NB4 (cell line): ENCODE measurements around the gene SP140.

Experiments used
- DNase-seq: peaks from one replicate; pipeline ENCODE4 v3.0.0; 2010; ENCODE audit warnings: low read depth
- H3K4me3 ChIP-seq: one replicate; pipeline ENCODE4 v1.5.1; 2011; ENCODE audit warnings: mild to moderate bottlenecking, low read depth, low read length, moderate library complexity
- MYC ChIP-seq: IDR thresholded peaks from 2 replicates; pipeline ENCODE4 v1.6.1; 2011; ENCODE audit warnings: low read depth, low read length
- POLR2A ChIP-seq: IDR thresholded peaks from 2 replicates; pipeline ENCODE4 v1.6.1; 2011; ENCODE audit warnings: mild to moderate bottlenecking; ENCODE audit not compliant: insufficient read length; ENCODE audit errors: extremely low read depth
- TF ChIP-seq, protein P1 (sequence below): IDR thresholded peaks from one replicate; pipeline ENCODE4 v1.5.1; 2012; ENCODE audit warnings: low read depth, low read length
- TF ChIP-seq, protein P2 (sequence below): IDR thresholded peaks from 2 replicates; pipeline ENCODE4 v1.6.1; 2011; ENCODE audit warnings: low read depth, low read length

The SP140 gene

DNA sequence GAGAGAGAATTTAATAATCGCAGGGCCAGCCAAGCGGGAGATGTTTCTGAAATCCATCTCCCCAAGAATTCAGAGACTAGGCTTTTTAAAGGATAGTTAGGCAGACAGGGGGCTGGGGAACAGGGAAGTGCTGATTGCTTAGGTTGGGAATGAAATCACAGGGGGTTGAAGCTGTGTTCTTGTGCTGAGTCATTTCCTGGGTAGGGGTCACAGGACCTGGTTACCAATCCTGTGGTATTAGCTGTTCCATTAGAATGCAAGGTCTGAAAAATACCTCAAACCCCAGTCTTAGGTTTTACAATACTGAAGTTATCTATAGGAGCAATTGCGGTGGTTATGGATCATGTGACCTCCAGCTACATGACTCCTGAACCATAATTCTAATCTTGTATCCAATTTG is 4.6 kb downstream of the SP140 start:
- H3K4me3 ChIP-seq, result no peak overlapping the region
- DNase-seq, result peak; percentile 79
- TF ChIP-seq, protein P1, sequence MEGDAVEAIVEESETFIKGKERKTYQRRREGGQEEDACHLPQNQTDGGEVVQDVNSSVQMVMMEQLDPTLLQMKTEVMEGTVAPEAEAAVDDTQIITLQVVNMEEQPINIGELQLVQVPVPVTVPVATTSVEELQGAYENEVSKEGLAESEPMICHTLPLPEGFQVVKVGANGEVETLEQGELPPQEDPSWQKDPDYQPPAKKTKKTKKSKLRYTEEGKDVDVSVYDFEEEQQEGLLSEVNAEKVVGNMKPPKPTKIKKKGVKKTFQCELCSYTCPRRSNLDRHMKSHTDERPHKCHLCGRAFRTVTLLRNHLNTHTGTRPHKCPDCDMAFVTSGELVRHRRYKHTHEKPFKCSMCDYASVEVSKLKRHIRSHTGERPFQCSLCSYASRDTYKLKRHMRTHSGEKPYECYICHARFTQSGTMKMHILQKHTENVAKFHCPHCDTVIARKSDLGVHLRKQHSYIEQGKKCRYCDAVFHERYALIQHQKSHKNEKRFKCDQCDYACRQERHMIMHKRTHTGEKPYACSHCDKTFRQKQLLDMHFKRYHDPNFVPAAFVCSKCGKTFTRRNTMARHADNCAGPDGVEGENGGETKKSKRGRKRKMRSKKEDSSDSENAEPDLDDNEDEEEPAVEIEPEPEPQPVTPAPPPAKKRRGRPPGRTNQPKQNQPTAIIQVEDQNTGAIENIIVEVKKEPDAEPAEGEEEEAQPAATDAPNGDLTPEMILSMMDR, result no peak
- TF ChIP-seq, protein P2, sequence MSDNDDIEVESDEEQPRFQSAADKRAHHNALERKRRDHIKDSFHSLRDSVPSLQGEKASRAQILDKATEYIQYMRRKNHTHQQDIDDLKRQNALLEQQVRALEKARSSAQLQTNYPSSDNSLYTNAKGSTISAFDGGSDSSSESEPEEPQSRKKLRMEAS, result no peak
- TF ChIP-seq POLR2A (no peak), MYC (no peak)

DNA sequence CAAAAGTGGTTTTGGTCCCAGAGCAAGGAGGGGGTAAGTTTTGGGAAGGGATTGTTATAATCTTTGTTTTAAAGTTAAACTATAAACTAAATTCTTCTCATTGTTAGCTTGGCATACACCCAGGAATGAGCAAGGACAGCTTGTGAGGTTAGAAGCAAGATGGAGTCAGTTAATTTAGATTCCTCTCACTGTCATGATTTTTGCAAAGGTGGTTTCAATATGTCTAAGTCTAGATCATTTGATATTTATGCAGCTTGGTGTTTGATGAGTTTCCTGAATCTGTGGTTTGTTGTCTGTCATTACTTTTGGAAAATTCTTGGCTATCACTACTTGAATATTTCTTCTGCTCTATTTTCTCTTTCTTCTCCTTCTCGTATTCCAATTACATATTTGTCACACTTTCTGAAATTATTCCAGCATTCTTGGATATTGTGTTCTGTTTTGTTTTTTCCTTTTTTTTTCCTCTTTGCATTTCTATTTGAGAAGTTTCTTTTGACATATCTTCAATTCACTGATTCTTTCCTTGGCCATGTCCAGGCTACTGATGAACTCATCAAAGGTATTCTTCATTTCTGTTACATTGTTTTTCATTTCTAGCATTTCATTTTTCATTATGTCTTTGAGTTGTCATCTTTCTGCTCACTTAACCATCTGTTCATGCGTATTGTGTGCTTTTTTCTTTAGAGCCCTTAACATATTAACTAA is 5.1 kb downstream of the SP140 start:
- DNase-seq, result no peak

DNA sequence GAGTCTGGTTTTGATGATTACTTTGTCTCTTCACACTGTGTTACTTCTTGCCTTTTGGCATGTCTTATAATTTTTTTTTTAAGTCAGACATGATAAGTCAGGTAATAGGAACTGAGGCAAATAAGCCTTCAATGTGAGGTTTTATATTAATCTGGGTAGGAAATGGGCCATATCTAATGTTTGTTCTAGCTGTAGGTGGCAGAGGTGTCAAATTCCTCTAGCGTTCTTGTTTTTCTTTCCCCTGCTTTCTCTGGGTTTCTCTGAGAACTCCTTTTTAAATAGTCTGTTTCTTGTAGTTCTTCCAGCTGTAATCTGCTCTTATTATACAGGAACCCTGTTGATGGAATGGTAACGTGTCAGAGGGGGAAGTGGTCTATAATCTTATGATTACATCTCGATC is 5.7 kb downstream of the SP140 start:
- TF ChIP-seq, protein P1, result no peak
- TF ChIP-seq MYC, result no peak
- TF ChIP-seq, protein P2, result no peak
- no peak for TF ChIP-seq POLR2A
- no peak for DNase-seq
- no peak overlapping the region for H3K4me3 ChIP-seq

More for the DNA sequence above, 5.1 kb downstream of the SP140 start:
- TF ChIP-seq, protein P1, result no peak
- TF ChIP-seq, protein P2, result no peak
- TF ChIP-seq POLR2A, result no peak
- no peak for TF ChIP-seq MYC
- no peak overlapping the region for H3K4me3 ChIP-seq

DNA sequence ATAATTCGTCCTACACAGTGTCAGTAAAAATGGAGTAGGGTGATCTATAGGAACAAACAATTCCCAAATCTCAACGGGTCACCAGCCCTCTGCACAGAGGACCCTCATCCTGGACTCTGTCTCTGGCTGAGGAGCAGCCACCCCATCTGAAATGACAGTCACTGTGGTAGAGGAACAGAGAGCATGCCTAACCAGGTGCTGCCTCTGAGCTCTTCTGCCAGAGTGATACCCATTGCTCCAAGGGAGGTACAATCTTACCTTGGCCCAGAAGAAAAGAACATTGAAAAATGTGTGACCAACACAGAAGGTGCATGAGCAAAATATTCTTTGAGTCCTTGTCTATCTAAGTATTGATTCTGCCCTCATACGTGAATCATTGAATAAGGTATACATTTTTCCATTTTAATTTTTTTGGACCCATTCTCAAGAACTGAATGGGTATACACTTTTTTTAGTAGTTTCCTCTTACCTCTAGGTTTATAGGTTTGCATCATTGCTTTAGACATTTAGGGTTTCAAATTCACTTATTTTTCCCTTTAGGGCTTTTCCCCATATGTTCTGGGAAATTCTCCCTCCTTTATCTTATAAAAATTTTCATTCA is 8.7 kb downstream of the SP140 start:
- DNase-seq, result no peak
- TF ChIP-seq, protein P1, result no peak
- TF ChIP-seq POLR2A (no peak), MYC (no peak)
- TF ChIP-seq, protein P2, result no peak
- no peak overlapping the region for H3K4me3 ChIP-seq

DNA sequence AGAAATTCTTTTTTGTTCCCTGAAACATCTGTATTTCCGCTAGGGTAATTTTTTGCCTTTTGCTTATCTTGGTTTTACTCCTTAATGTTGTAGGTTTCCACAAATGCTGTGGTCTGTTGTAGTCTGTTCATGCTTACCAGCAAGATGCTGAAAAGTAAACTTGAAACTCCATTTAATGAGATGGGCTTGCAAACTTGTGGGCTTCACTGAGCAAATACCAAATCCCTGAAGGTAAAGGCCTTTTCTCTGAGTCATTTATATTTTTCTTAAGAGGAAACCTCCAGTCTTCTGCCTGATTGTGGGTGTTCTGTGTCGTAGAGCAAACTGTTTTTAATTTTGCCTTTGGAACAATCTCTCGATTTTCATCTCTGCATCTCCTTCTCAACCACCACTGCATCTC is 9.3 kb downstream of the SP140 start:
- H3K4me3 ChIP-seq, result no peak overlapping the region
- TF ChIP-seq MYC (no peak), POLR2A (no peak)
- TF ChIP-seq, protein P2, result no peak
- TF ChIP-seq, protein P1, result no peak
- no peak for DNase-seq
